Cardiac muscle cell (in vitro differentiated cells and primary cell): ENCODE data around the gene RECQL5. TPM values are rescaled to one million over a fixed set of nuclear protein-coding genes. Genes with fewer than 3 reads are reported as not detected.

Experiments
- DNase-seq, 2 donors: peaks; one replicate each; pipeline versions ENCODE4 v3.0.0 to v3.0.0-alpha.2; 2010 to 2017; ENCODE audit warnings: low read depth in 1 of 2, low spot score in 1 of 2
- H3K27ac ChIP-seq: fragments of 200-600 bp; sonication (generic); 2 replicates; pipeline ENCODE4 v1.5.1; 2016
- H3K27me3 ChIP-seq: fragments of 200-600 bp; sonication (generic); 2 replicates; pipeline ENCODE4 v1.6.0; 2016; ENCODE audit warnings: control low read depth
- H3K36me3 ChIP-seq: fragments of 200-600 bp; sonication (generic); 2 replicates; pipeline ENCODE4 v1.5.1; 2016; ENCODE audit warnings: control low read depth
- H3K4me1 ChIP-seq: fragments of 200-600 bp; sonication (generic); 2 replicates; pipeline ENCODE4 v1.8.1; 2017; ENCODE audit warnings: low read depth, mild to moderate bottlenecking, mixed run types
- H3K4me3 ChIP-seq: fragments of 200-600 bp; sonication (generic); 2 replicates; pipeline ENCODE4 v1.5.1; 2016; ENCODE audit warnings: mild to moderate bottlenecking
- H3K9me3 ChIP-seq: fragments of 200-600 bp; sonication (generic); 2 replicates; pipeline ENCODE4 v1.5.1; 2017; ENCODE audit warnings: low read depth, mild to moderate bottlenecking, control low read depth
- polyA plus RNA-seq: library from polyadenylated mRNA; unstranded; fragments of >200 nt; fragmentation: Nextera tagmentation; extraction: Ambion mirVana; gene quantifications from 2 replicates; pipeline ENCODE4 v1.2.1, GENCODE V29; 2016
- total RNA-seq: library from RNA; depleted of rRNA; stranded (reverse); fragments of >200 nt; gene quantifications from 2 replicates; pipeline ENCODE4 v1.2.3, GENCODE V29; 2016
- TF ChIP-seq, protein P1 (sequence below): IDR thresholded peaks from 2 replicates; pipeline ENCODE4 v1.5.1; 2012; ENCODE audit warnings: low read depth, mild to moderate bottlenecking, low read length

RECQL5 gene
- total RNA-seq = 21.0 and 43.1 TPM in 2 replicates
- polyA plus RNA-seq = 28.6 and 47.4 TPM in 2 replicates

DNA sequence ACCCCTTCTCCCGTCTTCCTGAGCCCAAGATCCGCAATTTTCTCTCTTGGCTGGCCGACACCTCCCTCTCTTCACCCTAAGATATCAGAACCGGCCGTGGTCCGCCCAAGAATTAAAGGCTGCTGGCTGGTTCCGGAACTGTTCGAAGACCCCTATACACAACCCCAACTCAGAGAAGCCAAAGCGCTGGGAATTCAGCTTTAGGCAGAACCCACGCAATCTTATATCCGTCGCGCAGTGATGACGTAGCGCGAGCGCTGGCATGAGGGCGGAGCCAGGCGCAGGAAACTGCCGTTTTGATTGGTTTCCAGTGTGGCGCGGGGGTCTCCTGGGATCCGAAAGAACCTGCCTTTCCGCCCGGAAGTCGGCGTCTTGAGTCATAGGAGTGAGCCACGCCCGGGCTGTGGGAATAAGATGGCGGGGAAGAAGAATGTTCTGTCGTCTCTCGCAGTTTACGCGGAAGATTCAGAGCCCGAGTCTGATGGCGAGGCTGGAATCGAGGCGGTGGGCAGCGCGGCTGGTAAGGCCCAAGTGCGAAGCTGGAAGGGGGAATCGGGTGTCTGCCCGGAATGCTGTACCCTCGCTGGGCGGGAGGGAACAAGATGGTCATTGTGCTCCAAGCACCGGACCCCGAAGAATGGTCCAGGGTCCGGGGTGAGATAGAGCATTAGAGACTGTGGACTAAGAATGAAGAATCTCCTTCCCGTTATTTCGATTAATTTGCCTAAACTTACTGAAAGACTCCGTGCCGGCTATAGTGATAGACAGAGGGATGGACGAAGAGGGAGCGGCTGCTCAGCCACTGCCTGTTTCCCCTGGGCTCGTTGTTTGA is at the start of gene RECQL5, which contains the start of gene SAP30BP:
RECQL5 (minus strand) TSS at position 196 of the 832 bp plus-strand sequence. CDS start 597 bp downstream, outside the sequence.
SAP30BP (plus strand) TSS at position 380 of the 832 bp plus-strand sequence; CDS start at position 415, 35 bp downstream.
- no peaks in the 10 kb centered on the region for H3K9me3 ChIP-seq
- peaks cover 7% of the 10 kb centered on the region for H3K4me1 ChIP-seq
- DNase-seq = peak; percentile 99
- TF ChIP-seq, protein P1, sequence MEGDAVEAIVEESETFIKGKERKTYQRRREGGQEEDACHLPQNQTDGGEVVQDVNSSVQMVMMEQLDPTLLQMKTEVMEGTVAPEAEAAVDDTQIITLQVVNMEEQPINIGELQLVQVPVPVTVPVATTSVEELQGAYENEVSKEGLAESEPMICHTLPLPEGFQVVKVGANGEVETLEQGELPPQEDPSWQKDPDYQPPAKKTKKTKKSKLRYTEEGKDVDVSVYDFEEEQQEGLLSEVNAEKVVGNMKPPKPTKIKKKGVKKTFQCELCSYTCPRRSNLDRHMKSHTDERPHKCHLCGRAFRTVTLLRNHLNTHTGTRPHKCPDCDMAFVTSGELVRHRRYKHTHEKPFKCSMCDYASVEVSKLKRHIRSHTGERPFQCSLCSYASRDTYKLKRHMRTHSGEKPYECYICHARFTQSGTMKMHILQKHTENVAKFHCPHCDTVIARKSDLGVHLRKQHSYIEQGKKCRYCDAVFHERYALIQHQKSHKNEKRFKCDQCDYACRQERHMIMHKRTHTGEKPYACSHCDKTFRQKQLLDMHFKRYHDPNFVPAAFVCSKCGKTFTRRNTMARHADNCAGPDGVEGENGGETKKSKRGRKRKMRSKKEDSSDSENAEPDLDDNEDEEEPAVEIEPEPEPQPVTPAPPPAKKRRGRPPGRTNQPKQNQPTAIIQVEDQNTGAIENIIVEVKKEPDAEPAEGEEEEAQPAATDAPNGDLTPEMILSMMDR = no peak
- peak within 1 kb of the TSS; percentile 66 for H3K4me3 ChIP-seq
- peaks cover 21% of the 10 kb centered on the region for H3K36me3 ChIP-seq
- peak within 1 kb of the TSS; percentile 66 for H3K27ac ChIP-seq
- no peaks in the 10 kb centered on the region for H3K27me3 ChIP-seq

GRCh38 chr17:75712446-75712845 is 45.5 kb upstream of the RECQL5 start:
- H3K27me3 ChIP-seq = peaks cover 6% of the 10 kb centered on the region
- no peaks in the 10 kb centered on the region for H3K36me3 ChIP-seq
- no peak overlapping the region for H3K4me3 ChIP-seq
- no peaks in the 10 kb centered on the region for H3K4me1 ChIP-seq
- no peak overlapping the region for H3K27ac ChIP-seq
- peak in 1 of 2 donors; percentile 10 for DNase-seq
- TF ChIP-seq, protein P1 = no peak
- H3K9me3 ChIP-seq = no peaks in the 10 kb centered on the region

DNA sequence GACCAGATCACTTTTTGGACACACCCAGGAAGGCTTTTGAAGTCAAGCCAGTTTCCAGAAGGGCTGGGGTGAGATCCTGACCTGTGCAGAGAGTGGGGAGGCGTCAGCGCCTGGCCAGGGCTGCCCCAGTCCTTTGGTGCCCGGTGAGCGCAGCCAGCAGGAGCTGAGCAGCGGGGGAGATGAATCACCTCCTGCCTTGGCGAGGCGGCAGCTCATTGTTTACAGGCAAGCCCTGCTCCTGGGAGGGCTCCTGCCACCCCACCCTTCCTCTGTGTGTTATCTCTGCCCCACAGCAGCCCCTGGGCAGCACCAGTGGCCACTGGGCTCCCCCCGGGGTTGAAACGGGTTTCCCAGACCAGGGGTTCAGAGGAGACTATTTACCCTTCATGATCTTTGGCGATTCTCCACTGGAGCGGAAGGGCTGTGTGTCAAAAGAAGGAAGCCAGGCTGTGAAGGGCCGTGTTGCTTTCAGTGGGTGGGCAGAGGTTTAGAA is 40.2 kb upstream of the RECQL5 start:
- DNase-seq = peak in 1 of 2 donors; percentile 38
- H3K4me3 ChIP-seq = no peak overlapping the region
- H3K4me1 ChIP-seq = no peaks in the 10 kb centered on the region
- H3K36me3 ChIP-seq = peaks cover 24% of the 10 kb centered on the region
- TF ChIP-seq, protein P1 = no peak
- H3K9me3 ChIP-seq = no peaks in the 10 kb centered on the region
- H3K27ac ChIP-seq = no peak overlapping the region
- H3K27me3 ChIP-seq = no peaks in the 10 kb centered on the region

GRCh38 chr17:75706042-75706728 is 39.2 kb upstream of the RECQL5 start:
- Histone ChIP-seq H3K4me1 (no peaks in the 10 kb centered on the region), H3K27me3 (no peaks in the 10 kb centered on the region), H3K4me3 (no peak overlapping the region), H3K27ac (no peak overlapping the region), H3K9me3 (no peaks in the 10 kb centered on the region), H3K36me3 (peaks cover 31% of the 10 kb centered on the region)
- DNase-seq = no peak
- TF ChIP-seq, protein P1 = no peak

DNA sequence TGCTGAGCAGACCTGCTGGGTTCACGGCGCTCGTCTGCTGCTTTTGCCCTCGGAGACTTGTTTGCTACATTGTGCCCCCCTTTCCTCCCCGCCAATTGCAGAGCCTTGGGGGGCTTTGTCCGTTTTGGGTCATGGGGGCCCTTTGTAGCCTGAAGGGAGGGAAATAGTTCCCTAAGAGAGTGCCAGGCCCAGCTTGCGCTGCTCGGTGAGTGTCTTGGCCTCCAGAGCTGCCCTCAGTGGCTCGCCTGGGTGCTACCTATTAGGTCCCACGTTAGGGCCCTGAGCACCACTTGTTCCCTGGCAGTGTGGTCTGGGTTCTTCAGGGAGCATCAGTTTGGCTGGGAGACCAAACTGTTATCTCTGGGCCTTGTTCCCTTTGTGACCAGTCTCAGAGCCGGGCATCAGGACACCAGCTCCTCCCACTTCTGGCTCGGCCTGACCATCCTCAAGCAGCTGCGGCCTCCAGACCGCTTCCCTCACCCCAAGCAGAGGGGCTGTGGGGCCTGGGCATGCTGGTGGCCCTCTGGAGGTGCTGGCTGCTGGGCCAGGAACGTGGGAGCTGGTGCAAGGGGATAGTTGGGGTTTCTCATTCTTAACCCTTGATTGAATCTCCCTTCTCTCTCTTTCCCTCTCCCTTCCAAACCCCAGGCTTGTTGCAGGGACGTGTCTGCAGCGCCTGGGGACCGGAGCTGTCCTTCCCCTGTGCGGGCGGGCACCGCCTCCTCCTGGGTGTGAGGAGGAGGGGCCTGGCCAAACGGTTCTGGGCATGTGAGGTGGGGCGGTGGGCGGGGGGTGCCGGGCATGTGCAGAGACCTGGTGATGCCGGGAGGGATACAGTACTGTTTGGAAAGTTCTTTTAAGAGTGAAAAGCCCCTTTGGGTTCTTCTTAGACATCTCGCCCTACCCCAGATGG is 38.3 kb upstream of the RECQL5 start:
- Histone ChIP-seq H3K27ac (no peak overlapping the region), H3K27me3 (no peaks in the 10 kb centered on the region), H3K4me3 (no peak overlapping the region), H3K9me3 (no peaks in the 10 kb centered on the region), H3K36me3 (peaks cover 38% of the 10 kb centered on the region), H3K4me1 (peaks cover under 1% of the 10 kb centered on the region)
- TF ChIP-seq, protein P1 = no peak
- DNase-seq = no peak
